HG02840 (cell line): ENCODE data around the gene SORCS2.

Source experiments
- ATAC-seq: cut with Tn5 transposase; IDR thresholded peaks from one replicate; pipeline ENCODE4 v1.9.1; 2021; ENCODE audit warnings: mild to moderate bottlenecking, moderate library complexity, moderate number of reproducible peaks; ENCODE audit not compliant: unreplicated experiment, low FRiP score

The SORCS2 gene

DNA sequence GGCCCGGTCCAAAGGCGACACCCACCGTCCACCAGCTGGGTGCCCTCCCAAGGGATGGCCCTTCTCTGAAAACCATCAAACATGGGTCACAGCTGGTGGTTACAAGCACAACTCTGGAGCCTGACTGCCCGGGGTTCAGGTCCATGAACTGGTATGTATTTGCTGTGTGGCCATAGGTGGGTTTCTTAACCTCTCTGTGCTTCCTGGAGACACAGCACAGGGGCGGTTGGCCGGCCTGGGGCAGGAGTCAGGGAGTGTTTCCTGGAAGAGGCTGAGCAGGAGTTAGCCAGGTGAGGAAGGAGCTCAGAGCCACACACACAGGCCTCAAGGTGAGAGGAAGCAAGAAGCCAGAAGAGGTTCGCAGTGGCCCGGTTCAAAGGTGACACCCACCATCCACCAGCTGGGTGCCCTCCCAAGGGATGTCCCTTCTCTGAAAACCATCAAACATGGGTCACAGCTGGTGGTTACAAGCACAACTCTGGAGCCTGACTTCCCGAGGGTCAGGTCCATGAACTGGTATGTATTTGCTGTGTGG lies 486.0 kb downstream of the SORCS2 start:
- ATAC-seq = no peak

DNA sequence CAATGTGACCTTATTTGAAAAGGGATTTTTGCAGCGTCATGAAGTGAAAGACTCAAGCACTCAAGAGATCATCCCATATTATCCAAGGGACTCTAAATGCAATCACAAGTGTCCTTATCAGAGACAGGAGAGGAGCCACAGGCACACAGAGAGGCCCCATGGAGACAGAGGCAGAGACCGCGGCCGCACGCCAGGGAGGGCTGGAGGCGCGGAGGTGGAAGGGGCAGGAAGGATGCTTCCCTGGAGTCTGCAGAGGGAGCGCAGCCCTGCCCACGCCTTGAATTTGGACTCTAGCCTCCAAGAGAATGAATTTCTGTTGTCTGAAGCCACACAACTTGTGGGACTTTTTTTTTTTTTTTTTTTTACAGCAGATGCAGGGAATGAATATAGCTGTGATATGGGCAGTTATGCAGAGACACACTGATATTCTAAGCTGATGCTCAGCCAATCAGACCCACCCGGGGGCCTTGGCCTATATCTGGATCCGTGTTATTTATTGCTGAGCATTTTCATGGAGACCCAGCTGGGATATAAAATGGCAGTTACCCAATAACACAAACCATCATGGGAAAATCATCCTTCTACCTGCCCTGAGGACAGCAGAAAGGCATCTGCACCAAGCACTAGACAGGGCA lies 487.2 kb downstream of the SORCS2 start:
- no peak for ATAC-seq

DNA sequence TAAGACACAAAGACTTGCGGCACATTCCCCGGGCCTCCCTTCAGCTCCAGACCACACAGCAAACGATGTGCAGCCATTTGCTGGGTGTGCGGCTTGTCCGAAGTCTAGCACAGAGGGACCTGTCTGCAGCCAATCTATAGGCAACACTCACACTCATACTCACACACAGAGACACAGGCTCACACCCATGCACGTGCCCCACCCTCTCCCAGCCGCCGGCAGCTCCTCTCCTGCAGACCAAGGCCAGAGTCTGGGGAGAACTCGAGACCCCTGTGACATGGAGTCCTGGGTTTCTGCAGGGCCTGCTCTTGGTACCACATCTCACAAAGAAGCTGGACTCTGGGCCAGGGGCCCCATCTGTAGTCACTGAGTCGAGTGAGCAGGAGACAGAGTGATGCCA lies 487.8 kb downstream of the SORCS2 start:
- no peak for ATAC-seq

DNA sequence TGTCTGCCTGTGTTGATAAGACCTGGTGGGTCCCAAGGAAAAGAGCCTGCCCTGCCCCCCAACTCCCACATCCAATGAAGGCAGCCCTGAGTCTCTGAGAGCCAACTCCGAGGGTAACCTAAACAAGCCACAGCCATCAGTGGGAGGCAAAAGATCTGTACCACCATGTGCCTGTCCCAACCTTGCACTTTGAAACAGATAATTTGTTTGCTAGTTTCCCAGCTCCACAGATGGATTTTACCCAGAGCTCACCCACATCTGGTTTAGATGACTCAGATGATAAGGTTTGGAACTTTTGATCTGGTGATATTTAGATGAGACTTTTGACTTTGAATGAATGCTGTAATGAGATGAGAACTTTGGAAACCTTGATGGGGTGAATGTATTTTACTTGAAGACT lies 488.4 kb downstream of the SORCS2 start:
- ATAC-seq = no peak

DNA sequence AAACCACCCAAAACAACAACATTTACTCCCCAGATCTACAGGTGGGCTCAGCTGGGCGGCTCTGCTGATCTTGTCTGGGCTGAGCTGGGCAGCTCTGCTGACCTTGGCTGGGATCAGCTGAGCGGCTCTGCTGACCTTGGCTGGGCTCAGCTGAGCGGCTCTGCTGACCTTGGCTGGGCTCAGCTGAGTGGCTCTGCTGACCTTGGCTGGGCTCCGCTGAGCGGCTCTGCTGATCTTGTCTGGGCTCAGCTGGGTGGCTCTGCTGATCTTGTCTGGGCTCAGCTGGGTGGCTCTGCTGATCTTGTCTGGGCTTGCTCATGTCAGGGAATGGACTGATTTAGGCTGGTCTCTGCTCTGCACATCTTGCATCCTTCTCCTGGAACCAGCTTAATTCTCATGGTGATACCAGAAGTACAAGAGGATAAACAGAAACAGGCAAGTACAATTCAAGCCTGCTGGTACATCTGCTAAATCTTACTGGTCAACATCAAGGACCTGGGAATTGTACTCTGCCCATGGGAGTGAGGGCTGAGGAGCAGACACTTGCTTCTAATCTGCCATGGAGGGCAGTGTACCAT lies 490.9 kb downstream of the SORCS2 start:
- ATAC-seq = no peak

DNA sequence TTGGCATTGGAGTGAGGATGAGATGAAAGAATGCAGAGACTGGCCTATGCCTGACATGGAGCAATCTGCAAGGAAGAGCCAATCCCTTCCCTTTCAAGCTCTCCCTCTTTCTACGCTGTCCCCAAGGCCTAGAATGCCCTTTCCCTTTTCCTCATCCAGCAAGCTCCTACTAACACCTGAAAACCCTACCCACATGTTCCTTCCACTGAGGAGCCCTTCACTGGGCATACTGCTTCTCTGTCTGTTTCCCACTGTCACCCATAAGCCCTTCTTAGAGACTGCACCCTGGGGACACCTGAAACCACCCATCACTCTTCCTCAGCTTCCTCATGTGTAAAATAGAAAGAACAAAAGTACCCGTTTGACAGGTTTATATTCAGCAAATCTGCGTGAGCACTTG lies 492.0 kb downstream of the SORCS2 start:
- no peak for ATAC-seq

DNA sequence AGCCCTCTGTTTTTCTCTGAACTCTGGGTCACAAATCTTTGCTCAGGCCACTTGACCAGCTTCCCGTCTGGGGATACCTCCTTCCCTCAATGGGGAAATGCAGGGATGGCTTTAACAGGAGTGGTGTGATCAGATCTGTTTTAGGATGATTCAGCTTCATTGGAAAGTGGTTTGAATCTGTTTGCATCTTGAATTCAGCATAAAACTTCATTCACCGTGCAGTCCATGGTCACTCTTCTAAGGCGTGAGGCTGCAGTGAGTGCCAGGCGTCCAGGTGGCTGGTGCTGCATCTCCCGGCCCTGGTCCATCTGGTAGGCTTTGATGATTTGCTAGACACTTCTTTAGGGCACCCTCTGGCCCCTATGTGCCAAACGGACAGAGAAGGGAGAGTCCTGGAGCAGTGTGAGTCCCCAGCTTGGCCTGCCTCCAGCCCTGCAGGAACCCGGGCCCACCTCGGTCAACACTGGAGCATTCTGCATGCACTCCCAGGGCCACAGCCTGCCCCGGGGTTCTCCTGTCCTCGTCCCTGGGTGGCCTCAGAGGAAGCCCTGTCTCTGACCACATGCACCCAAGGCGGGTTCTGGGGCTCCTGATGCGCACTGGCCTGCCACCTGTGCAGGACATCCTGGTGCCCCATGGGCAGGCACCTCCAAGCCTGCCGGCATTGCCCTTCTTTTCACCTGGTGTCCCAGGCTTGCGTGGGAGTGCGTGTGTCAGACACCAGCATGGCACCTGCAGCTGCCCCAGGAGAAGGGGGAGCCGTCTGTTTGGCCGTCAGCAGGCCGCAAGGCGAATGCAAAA lies 493.9 kb downstream of the SORCS2 start:
- no peak for ATAC-seq

DNA sequence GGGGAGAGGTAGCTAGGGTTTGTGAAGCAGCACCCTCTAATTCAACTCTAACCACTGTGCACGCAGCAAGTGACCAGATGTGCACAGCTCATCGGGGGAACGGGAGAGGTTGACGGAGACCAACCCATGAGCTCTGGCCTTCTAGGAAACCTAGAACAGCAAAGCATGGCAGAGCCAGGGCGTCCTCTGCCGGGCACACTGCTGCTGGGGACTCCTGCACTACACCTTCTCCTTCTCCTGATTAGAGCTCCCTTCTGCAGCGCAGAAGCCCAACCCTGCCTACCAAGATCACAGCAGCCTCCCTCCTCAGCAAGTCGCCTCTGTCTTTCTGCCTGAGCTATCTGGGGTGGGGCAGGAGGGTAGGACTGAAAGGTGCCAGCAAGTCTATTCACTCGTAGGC lies 494.7 kb downstream of the SORCS2 start:
- no peak for ATAC-seq

DNA sequence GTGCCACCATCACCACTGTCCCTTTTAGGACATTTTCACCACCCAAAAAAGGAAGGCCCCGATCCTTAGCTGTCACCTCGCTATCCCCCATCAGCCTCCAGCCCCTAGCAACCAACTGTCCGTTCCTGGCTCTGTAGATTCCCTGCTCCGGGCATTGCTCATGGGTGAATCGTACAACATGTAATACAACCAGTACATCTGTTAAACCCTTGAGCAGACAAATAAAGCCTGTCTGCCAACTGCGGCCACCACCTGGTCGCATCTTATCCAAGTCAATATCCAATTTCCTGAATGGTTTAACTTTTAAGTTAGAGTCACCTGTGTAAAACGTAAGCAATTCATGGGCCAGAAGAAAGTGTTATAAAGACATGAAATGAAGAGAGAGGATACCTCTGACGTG lies 495.5 kb downstream of the SORCS2 start:
- no peak for ATAC-seq

DNA sequence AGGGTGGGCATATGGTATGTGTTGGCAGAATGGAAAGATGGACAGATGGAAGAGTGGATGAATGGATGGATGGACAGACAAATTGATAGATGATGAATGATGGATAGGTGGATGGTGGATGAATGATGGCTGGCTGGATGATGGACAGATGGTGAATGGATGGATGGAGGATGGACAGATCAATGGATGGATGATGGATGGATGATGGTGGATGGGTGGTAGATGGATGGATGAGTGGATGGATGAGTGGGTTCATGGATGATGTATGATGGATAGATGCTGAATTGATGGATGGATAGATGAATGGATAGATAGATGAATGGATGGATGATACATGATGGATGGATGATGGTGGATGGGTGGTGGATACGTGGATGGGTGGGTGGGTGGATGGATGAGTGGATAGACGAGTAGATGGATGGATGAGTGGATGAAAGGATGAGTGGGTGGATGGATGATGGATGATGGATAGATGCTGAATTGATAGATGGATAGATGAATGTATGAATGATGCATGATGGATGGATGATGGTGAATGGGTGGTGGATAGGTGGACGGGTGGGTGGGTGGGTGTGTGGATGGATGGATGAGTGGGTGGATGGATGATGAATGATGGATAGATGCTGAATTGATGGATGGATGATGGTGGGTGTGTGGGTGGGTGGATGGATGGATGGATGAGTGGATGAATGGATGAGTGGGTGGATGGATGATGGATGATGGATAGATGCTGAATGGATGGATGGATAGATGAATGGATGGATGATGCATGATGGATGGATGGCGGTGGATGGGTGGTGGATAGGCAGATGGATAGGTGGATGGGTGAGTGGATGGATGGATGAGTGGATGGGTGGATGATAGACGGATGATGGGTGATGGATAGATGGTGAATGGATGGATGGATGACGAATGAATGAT lies 497.7 kb downstream of the SORCS2 start:
- ATAC-seq = no peak

DNA sequence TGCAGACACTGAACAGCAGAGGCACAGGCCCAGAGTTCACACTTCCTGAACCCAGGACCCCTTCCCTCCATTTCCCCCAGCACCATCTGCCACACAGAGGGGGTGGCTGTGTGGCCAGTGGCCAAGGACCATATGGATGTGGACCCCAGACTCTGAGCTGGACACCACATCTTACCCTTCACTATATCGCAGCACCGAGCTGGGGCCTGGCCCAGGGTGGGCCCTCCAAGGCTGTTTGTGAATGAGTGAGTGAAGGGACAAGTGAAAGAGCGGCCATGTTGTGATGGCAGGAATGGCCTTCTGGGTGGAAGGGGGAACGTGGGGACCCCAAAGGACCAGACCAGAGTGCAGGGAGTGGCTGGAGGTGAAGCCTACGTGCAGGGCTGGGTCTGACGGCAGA lies 498.7 kb downstream of the SORCS2 start:
- no peak for ATAC-seq

DNA sequence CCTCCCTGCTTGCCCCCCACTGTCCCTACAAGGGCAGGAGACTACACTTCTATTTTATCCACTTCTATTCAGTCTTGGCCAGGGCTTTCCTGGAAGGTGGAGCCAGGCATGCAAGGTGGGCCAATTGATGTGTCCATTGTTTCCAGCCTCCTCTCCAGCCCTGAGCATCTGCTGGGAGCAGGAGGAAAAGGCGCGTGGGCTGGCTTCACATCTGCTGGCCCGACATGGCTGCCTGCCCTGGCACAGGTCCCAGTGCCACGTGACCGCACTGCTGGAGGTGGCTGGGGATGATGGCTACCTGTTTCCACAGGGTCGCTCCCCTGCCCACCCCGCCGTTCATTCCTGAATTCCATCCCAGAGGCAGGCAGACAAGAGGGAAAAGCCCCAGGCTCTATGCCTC lies 499.6 kb downstream of the SORCS2 start:
- no peak for ATAC-seq

DNA sequence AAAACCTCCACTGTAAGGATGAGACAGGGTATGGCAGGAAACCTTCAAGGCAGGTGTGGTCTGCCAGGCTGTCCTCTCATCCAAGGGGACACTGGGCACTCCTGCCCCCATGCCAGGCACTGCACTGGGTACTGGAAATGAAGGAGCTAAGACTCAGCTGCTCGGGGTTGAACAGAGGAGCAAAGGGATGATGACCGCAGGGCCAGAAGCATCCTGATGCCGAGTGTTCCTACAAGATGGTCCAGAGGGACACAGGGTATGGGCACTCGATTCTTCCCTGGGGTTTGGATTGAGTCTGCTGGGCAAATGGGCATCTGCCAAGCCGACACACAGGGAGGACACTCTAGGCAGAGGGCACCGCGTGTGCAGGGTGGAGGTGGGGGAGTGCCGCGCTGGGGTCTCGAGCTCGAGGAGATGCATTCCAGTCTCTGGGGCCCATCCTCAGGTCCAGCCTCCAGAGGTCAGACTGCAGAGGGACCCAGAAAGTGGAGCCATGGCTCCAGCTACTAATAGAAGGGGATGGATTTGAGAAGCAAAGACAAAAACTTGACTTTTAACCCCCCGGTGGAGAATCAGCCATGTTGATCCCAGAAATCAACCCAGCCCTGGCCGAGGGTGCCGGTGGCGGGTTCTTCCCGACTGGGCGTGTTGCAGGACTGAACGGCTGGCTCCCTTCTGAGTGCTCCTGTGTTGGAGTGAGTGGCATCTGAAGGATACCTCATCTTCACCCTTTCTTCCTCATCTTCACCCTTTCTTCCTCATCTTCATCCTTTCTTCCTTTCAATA lies 500.3 kb downstream of the SORCS2 start:
- no peak for ATAC-seq

DNA sequence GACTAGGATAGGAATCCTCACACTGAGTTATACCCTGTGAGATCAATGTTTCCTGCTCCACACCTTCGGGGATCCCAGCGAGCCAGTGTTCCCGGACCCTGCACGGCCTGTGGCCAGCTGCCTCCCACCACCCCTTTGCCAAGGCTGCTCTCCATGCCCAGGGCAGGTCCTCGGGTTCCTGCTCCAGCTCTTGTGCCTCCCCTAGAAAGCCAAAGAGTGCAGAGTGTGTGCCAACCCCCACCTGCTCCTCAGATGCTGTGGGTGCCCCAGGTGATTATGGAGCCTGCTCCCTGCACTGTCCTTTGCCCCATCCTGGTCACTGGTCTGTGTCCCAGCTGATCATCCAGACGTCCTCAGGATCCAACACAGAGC lies 500.9 kb downstream of the SORCS2 start:
- ATAC-seq = no peak

DNA sequence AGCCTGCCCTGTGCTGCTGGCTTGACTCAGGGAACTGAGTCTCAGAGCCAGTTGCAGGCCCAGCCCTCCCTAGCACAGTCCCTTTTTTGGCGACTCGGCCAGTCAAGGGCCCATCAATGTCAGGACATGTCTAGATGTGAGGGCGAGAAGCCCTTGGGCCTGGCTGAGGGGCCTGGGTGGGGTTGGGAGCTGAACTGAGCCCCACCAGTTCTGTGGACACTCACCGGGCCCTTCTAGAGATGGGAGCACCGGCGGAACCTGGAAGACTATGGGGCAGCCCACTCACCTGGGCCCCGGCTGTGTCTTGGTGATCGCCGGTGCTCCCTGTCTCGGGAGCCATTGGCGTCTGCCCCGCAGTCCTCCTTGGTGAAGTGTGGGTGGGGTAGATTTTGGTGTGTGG lies 501.4 kb downstream of the SORCS2 start:
- no peak for ATAC-seq

DNA sequence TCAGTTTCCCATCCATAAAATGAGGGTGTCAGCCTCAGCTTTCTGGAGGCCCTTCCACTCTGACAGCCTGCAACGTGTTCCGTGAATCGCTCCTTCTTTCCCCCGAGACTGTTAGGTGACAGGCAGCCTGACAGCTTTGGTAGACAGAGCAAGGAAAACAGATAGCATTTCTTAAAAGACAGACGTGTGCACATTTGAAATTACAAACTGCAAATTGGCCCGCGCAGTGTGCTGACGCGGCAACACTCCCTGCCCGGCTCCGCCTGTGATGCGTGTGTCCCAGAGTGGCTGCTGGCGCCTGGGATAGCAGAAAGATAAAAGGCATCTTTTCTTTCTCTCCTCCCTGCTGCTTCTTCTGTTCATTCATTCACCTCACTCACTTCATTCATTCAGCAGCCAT lies 502.0 kb downstream of the SORCS2 start:
- ATAC-seq = no peak

DNA sequence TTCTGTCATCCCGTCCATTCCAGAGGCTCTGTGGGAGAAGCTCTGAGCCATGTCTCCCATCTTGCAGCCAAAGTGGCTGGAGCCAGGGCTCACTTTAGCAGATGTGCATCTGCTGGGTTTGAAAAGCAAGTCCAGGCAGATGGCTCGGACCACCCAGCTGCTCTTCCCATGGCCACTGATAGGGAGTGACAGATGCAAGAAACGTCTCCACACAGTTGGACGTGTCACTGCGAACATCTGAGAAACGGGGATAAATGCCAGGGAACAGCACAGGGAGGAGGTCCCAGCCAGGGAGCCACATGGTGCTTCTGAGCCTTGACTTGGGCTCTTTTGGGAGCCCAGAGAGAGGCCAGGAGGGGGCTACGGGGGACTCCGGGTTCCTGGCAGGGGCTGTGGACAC lies 505.0 kb downstream of the SORCS2 start:
- ATAC-seq = no peak

DNA sequence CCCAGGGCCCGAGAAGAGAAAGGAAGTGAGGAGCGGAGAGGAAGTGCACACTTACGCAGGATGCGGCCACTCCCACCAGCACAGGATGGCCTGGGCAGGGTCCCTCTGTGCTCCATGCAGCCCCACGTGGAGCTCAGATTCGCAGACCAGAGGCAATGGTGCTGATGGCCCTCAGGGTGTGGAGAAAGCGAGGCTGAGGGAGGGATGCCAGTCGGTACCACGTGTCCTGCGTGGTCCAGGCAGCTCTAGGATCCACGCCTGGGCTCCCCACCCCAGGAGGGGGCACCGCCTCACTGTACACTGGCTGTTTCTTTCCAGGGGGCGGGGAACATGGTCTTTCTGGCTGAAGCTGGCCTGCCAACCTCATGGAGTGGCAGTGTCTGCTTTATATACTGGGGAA lies 505.5 kb downstream of the SORCS2 start:
- no peak for ATAC-seq

DNA sequence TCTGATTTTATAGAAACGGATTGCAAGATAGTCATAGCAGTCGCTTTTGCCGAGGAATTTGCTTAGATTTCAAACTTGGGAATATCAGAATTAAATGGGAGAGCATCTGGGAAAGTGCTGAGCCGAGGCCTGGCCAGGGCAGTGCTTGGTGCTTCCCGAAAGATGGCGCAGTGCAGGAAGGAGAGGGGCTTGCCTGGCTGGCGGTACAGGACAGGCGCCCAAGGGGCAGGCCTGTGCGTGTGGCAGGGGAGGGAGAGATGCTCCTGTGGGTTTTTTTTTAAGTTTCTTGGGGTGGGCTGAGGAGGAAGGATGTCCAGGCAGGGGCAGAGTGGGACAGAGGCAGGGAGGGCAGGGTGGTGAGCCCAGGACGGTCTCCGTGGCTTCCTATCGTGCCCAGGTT lies 506.2 kb downstream of the SORCS2 start:
- ATAC-seq = no peak

DNA sequence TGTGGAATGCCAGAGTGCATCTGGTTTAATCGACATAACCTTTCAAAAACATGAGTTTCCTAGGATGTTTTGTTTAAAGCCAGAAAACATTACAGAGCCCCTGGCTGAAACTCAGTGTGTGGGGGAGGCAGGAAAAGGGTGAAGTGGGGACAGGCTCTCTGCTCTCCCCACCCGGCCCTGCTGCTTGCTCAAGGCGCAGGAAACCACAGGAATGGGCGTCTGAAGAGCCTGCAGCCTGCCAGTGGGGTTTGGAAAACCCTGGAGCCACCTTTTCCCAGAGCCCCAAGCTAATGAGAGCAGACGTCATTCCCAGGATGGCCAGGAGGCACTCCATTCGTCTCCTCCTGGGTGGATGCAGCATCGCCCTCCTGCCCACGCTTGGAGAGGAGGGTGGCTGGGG lies 506.7 kb downstream of the SORCS2 start:
- ATAC-seq = no peak
